GM18907 (cell line): ENCODE data around the gene SLC6A16.
"Not testable (repeated sequence)": the region's sequence is repeated elsewhere in the genome, so short reads cannot be mapped to it uniquely, and the experiment has no call there.

Experiments
- ATAC-seq: cut with Tn5 transposase; IDR thresholded peaks from one replicate; pipeline ENCODE4 v1.9.1; 2021; ENCODE audit warnings: mild to moderate bottlenecking, moderate library complexity; ENCODE audit not compliant: unreplicated experiment

SLC6A16 gene

GRCh38 chr19:49324801-49325576 lies at the start of gene SLC6A16:
Gene SLC6A16, minus strand, starts transcription at chr19:49325191. Its CDS starts 13,844 bp downstream, at chr19:49311347.
- ATAC-seq, result no peak

DNA sequence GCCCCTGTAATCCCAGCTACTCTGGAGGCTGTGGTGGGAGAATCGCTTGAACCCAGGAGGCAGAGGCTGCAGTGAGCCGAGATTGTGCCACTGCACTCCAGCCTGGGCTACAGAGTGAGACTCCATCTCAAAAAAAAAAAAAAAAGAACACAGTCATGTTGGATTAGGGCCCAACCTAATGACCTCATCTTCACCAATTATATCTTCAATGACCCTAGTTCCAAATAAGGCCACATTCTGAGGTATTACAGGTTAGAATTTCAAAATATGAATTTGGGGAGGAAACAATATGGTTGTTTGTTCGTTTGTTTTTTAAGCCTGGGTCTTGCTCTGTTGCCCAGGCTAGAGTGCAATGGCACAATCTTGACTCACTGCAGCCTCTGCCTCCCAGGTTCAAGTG lies 48.2 kb upstream of the SLC6A16 start:
- ATAC-seq, result not testable (repeated sequence)

- no peak for ATAC-seq
Observed at GRCh38 chr19:49371184-49371583, 46.2 kb upstream of the SLC6A16 start.

DNA sequence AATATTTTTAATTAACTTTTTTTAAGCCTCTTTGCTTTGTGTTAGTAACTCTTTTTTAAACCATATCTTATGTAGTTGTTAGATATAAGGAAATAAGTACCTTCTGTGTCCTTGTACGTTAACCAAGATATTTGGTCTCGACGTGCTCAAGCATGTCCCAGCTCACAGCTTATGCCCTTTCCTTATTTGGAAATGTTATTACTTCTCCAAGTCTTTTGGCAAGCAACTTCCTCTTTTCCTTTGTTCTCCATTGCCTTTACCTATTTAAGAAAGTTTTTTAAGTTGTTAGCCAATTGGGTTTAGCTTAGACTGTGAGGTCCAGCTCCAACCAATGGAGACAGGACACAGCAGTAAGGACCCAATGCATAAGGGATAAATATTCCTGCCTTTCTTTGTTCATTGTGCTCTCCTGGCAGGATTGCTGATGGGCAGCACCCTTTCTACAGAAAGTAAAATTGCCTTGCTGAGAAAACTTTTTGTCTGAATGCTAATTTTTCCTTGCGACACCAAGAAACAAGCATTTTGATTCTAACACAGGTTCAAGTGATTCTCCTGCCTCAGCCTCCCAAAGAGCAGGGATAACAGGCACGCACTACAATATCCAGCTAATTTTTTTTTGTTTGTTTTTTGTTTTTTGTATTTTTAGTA lies 43.8 kb upstream of the SLC6A16 start:
- no peak for ATAC-seq

GRCh38 chr19:49366110-49366509 lies 41.1 kb upstream of the SLC6A16 start:
- no peak for ATAC-seq

- ATAC-seq, result no peak
Observed at GRCh38 chr19:49364083-49364737, 39.2 kb upstream of the SLC6A16 start.

DNA sequence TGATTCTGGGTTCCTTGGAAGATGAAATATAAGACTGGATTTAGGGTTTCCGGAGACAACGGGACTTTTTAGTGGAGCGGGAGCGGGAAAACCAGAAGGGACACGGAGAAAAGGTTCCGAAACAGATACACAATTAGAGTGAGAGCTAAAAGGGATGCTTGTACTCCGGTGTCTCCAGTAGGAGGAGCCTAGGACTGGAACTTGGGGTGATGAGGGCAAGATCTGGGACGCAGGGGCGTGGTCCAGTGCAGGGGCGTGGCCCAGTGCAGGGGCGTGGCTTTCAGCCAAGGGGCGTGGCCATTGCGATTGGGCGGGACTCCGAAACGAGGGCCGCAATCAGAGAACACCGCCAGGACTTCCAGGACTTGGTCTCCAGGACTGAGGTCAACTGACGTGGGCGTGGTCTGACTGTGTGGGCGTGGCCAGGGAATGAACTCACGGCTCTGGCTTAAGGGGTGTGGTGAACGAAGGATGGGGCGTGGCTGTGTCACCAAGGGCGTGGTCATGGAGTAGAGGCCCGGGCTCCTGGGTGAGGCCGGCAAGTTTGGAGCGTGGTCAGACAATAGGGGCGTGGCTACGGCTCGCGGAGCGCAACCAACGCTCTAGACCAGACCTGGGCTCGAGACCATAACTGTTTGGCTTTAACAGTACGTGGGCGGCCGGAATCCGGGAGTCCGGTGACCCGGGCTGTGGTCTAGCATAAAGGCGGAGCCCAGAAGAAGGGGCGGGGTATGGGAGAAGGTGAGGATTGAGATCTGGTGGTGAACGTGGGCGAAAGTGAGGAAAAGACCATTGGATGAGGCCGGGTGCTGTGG lies 38.5 kb upstream of the SLC6A16 start, which contains the start of gene DKKL1:
TSS of gene DKKL1 (plus strand) at position 610 of the 815 bp plus-strand sequence. CDS start at position 732, 122 bp downstream.
- no peak for ATAC-seq

- no peak for ATAC-seq
Observed at GRCh38 chr19:49362929-49363267, 37.9 kb upstream of the SLC6A16 start.

DNA sequence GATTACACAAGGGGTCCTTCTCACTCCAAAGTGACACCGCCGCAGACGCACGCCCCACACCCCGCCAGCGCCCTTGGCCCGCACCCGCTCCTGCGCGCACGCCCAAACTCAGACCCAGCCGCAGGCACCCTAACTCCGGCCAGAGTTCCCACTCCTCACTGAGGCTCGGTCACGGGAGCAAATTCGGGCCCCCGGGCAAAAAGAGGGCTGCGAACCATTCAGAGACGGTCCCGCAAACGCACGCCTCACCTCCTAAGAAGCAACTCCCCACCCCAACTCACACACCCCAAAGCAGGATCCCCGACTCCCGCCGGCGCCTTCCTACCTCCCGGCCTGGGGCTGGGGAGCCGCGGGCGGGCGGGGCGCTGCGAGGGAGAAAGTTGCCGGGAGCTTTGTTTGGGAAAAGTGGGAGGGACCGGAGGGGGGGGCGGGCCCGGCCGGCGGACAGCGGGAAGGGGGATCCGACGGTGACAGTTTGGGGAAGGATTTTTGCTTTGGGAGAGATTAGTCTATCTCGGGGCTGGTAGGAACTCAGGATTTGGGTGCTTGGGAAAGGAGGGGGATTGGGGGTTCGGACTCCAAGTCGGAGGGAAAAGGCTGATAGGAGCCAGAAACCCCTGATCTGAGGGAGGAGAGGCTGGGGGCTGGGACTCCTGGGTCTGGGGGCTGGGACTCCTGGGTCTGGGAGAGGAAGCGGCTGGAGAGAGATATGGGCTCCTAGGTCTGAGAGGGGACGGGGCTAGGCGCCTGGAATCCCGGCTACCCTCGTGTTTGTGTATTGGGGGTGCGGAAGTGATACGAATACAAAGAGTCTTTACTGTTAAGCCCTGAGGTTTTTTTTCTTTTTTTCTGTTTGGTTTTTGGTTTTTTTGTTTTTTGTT lies 37.3 kb upstream of the SLC6A16 start, which contains the start of gene TEAD2:
TSS of gene TEAD2 (minus strand) at position 369 of the 881 bp plus-strand sequence. CDS start 2,341 bp downstream, outside the sequence.
- ATAC-seq, result no peak

- no peak for ATAC-seq
Observed at GRCh38 chr19:49361438-49362047, 36.6 kb upstream of the SLC6A16 start.

- ATAC-seq, result no peak
Observed at GRCh38 chr19:49359851-49360820, 35.1 kb upstream of the SLC6A16 start.

DNA sequence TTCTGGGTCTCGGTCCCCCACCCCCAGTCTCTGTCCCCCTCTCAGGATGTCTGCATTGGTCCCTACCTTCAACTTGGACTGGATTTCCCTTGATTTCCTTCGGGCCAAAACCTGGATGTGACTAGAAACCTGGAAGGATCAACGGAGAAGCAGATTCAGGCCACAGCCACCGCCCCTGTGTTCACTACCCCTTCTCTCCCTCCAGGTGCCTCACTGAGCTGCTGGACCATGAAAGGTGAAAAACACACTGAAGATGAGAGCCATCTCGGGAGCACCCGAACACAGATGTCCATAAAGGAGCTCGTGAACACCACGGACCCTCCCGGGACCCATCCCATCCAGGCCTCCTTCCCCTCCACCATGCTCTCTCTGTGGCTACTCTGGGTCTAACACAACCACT lies 32.2 kb upstream of the SLC6A16 start:
- ATAC-seq, result no peak

GRCh38 chr19:49356382-49356781 lies 31.4 kb upstream of the SLC6A16 start:
- no peak for ATAC-seq

GRCh38 chr19:49355909-49356353 lies 30.9 kb upstream of the SLC6A16 start:
- ATAC-seq, result no peak

DNA sequence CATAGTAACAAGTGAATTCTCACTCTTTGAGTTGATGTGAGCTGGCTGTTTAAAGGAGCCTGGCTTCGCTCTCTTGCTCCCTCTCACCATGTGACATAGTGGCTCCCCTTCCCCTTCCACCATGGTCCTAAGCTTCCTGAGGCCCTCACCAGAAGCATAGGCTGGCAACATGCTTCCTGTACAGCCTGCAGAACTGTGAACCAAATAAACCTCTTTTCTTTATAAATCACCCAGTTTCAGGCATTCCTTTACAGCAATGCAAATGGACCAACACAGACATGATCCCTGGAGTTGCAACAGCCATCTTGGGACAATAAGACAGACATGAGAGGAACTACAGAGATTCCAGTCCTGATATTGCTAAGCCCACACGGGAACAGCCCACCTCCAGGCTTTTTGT lies 24.6 kb upstream of the SLC6A16 start:
- ATAC-seq, result no peak

GRCh38 chr19:49348305-49349189 lies 23.6 kb upstream of the SLC6A16 start:
- ATAC-seq, result no peak

DNA sequence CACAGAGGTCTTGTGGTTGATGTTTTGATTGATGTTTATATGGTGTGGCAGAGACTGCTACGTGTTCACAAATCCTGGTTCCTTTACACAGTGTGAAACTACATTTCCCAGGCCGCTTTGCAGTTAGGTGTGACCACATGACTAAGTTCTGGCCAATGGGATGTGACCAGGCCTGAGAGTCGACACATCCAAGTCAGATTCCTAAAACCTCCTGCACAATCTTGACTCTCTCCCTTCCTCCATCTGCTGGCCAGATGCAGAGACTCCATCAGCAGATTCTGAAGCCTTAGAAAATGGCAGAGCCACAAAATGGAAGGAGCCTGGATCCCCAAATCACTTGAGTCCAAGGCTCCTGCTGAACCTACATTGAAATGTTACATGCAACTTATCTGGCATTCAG lies 22.8 kb upstream of the SLC6A16 start:
- ATAC-seq, result no peak
